Spleen (tissue), 11 donors: ENCODE results near the gene GALNT8. TPM values are rescaled to one million over a fixed set of nuclear protein-coding genes. Genes with fewer than 3 reads are reported as not detected.

Experiments used
- DNase-seq: peaks from one replicate; pipeline ENCODE4 v3.0.0-alpha.2; 2020
- H3K27ac ChIP-seq, 8 donors: fragments of 200-600 bp; sonication (generic) in 7 of 8; 1 replicate in 4 of 8; 2 replicates in 4 of 8; pipeline versions ENCODE4 v1.5.0 to v1.8.0; 2016 to 2021; ENCODE audit warnings: inconsistent platforms in 4 of 8, mild to moderate bottlenecking in 4 of 8, moderate library complexity in 1 of 8
- H3K27me3 ChIP-seq, 7 donors: fragments of 200-600 bp; sonication (generic) in 6 of 7; replicated peaks in 1 of 7; 1 replicate in 4 of 7; 2 replicates in 3 of 7; pipeline versions ENCODE4 v1.5.0 to v1.8.0; 2016 to 2021; ENCODE audit warnings: inconsistent platforms in 3 of 7, mild to moderate bottlenecking in 1 of 7
- H3K36me3 ChIP-seq, 6 donors: fragments of 200-600 bp; sonication (generic) in 5 of 6; 1 replicate in 4 of 6; 2 replicates in 2 of 6; pipeline versions ENCODE4 v1.5.0 to v1.8.0; 2016 to 2021; ENCODE audit warnings: inconsistent platforms in 2 of 6
- H3K4me1 ChIP-seq, 6 donors: fragments of 200-600 bp; sonication (generic) in 5 of 6; 1 replicate in 3 of 6; 2 replicates in 3 of 6; pipeline versions ENCODE4 v1.5.0 to v1.8.0; 2016 to 2021; ENCODE audit warnings: inconsistent platforms in 3 of 6
- H3K4me3 ChIP-seq, 8 donors: fragments of 200-600 bp; sonication (generic) in 7 of 8; 1 replicate in 4 of 8; 2 replicates in 4 of 8; pipeline versions ENCODE4 v1.5.0 to v1.8.0; 2016 to 2021; ENCODE audit warnings: inconsistent platforms in 4 of 8, mild to moderate bottlenecking in 4 of 8, moderate library complexity in 2 of 8
- H3K9me3 ChIP-seq, 8 donors: fragments of 200-600 bp; sonication (generic) in 7 of 8; 1 replicate in 4 of 8; 2 replicates in 4 of 8; pipeline versions ENCODE4 v1.5.0 to v1.8.0; 2016 to 2021; ENCODE audit warnings: inconsistent platforms in 4 of 8
- POLR2A ChIP-seq, 3 donors: fragments of 450-650 bp; IDR thresholded peaks; one replicate each; pipeline ENCODE4 v1.5.1; 2017; ENCODE audit warnings: antibody characterized with exemption in 3 of 3, mild to moderate bottlenecking in 1 of 3
- POLR2AphosphoS5 ChIP-seq, 3 donors: sonication (generic); formaldehyde crosslinking; IDR thresholded peaks; one replicate each; pipeline ENCODE4 v1.5.1; 2017; ENCODE audit warnings: antibody characterized with exemption in 3 of 3
- WGBS, 5 donors: extraction: QIAGEN DNeasy Blood & Tissue Kit in 3 of 5; methylation state at CpG; one replicate each; pipeline versions ENCODE4 v1.1.5 to v1.1.7; 2013 to 2018; 5-methylcytosine and 5-hydroxymethylcytosine counted together
- intact Hi-C: fragments of 100-400 bp; cut with DNase I; formaldehyde crosslinking; loops from one replicate; pipeline ENCODE4 v1.15.0; 2023; ENCODE audit warnings: low total_unique reads
- polyA plus RNA-seq, 3 donors: library from polyadenylated mRNA; stranded (reverse); fragments of 200-250 nt; gene quantifications; one replicate each; pipeline ENCODE4 v1.2.1, GENCODE V29; 2013
- total RNA-seq, 7 donors: library from RNA; depleted of rRNA in 3 of 7; stranded (reverse); fragments of >200 nt in 3 of 7; fragmentation: NEBNext Ultra II Directional in 4 of 7; extraction: Animal tissue kit (Norgen Biotek cat#: 25700) in 4 of 7; gene quantifications; one replicate each; pipeline versions ENCODE4 v1.1.0 to v1.2.1, GENCODE V29; 2016 to 2021
- TF ChIP-seq, protein P1 (sequence below), 11 experiments: fragments of 200-600 bp in 7 of 11; fragments of 450-650 bp in 4 of 11; sonication (generic) in 4 of 11; IDR thresholded peaks in 8 of 11; conservative IDR thresholded peaks in 3 of 11; 1 replicate in 7 of 11; 2 replicates in 4 of 11; pipeline versions ENCODE4 v1.4.0 to v1.8.0; 2016 to 2021; ENCODE audit warnings: antibody characterized with exemption in 11 of 11, inconsistent platforms in 4 of 11, mild to moderate bottlenecking in 1 of 11
- donor health status: healthy with polysubstance abuse.
- donor health status: DM: no; HTN: no; CAD: no; lungs with moderate emphysema.
- donor health status: DM: no; HTN: no; CAD: no.
- donor health status: Bipolar disorder and iron deficiency.
- donor health status: healthy.
- donor health status: DM: no; HTN: no; CAD: no.
- donor health status: DM: yes; HTN: yes; CAD: no.

Gene GALNT8
- total and polyA plus RNA-seq, 10 donors, result 0.59 to 3.7 (median 1.5) TPM

DNA sequence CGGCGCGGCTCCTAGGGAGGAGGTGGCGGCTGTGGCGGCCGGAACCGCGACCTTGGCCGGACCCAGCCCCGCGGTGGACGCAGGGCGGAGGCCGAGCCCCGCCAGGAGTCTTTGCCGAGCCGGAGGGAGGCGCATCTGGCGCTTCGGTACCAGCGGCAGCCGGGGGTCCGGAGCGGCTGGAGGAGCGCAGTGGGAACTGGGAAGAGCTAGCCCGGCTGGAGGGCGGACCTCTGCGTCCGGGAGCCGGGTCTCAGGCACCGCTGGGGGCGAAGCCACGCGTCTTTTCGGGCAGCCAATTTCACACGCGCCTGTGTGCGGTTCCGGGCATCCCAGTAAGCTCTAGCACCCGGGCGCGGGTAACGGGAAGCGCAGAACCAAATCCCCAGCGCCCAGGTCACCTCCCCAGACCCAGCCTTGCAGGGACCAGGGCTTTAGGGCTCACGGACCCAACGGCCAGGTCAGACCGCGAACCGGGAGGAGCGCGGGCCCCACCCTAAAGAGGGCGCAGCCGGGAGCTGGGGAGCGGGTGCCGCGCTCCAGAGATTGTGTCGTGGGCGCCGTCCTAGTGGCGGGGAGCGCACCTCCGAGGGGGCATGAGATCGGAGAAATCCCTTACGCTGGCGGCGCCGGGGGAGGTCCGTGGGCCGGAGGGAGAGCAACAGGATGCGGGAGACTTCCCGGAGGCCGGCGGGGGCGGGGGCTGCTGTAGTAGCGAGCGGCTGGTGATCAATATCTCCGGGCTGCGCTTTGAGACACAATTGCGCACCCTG lies 89.4 kb downstream of the GALNT8 start:
- no peak for DNase-seq
- peaks cover 3 to 74% (median 27%) of the 10 kb centered on the region in 7 donors for H3K27me3 ChIP-seq
- TF ChIP-seq, protein P1, sequence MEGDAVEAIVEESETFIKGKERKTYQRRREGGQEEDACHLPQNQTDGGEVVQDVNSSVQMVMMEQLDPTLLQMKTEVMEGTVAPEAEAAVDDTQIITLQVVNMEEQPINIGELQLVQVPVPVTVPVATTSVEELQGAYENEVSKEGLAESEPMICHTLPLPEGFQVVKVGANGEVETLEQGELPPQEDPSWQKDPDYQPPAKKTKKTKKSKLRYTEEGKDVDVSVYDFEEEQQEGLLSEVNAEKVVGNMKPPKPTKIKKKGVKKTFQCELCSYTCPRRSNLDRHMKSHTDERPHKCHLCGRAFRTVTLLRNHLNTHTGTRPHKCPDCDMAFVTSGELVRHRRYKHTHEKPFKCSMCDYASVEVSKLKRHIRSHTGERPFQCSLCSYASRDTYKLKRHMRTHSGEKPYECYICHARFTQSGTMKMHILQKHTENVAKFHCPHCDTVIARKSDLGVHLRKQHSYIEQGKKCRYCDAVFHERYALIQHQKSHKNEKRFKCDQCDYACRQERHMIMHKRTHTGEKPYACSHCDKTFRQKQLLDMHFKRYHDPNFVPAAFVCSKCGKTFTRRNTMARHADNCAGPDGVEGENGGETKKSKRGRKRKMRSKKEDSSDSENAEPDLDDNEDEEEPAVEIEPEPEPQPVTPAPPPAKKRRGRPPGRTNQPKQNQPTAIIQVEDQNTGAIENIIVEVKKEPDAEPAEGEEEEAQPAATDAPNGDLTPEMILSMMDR (IDR thresholded peaks at IDR 0.05 in 8 of 11, conservative IDR thresholded peaks at IDR 0.05 in 3 of 11), result no peak
- TF ChIP-seq POLR2AphosphoS5 (IDR thresholded peaks at IDR 0.05) (no peak), POLR2A (IDR thresholded peaks at IDR 0.05) (no peak)

DNA sequence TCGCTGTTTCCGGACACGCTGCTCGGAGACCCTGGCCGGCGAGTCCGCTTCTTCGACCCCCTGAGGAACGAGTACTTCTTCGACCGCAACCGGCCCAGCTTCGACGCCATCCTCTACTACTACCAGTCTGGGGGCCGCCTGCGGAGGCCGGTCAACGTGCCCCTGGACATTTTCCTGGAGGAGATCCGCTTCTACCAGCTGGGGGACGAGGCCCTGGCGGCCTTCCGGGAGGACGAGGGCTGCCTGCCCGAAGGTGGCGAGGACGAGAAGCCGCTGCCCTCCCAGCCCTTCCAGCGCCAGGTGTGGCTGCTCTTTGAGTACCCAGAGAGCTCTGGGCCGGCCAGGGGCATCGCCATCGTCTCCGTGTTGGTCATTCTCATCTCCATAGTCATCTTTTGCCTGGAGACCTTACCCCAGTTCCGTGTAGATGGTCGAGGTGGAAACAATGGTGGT lies 90.0 kb downstream of the GALNT8 start:
- peaks cover 3 to 75% (median 27%) of the 10 kb centered on the region in 7 donors for H3K27me3 ChIP-seq
- H3K4me3 ChIP-seq, result peak overlapping the region; percentile 41 to 72 (median 42)
- DNase-seq, result no peak
- H3K27ac ChIP-seq, result peak overlapping the region in 1 of 8 donors; percentile 15
- intact Hi-C loops, result no loop called here
- 32 to 43% (median 34%) methylated on average over 19 to 34 of the region's 34 CpGs for WGBS, 5 donors
- H3K4me1 ChIP-seq, result peaks cover 0 to 41% (median 27%) of the 10 kb centered on the region in 6 donors
- H3K36me3 ChIP-seq, result no peaks in the 10 kb centered on the region
- H3K9me3 ChIP-seq, result no peaks in the 10 kb centered on the region
- TF ChIP-seq, protein P1 (IDR thresholded peaks at IDR 0.05 in 8 of 11, conservative IDR thresholded peaks at IDR 0.05 in 3 of 11), result no peak
- TF ChIP-seq POLR2A (IDR thresholded peaks at IDR 0.05), result no peak
- no peak for TF ChIP-seq POLR2AphosphoS5 (IDR thresholded peaks at IDR 0.05)

More for the DNA sequence above, 89.4 kb downstream of the GALNT8 start:
- Histone ChIP-seq H3K36me3 (no peaks in the 10 kb centered on the region), H3K4me3 (peak overlapping the region; percentile 41 to 72 (median 42)), H3K4me1 (peaks cover 0 to 41% (median 27%) of the 10 kb centered on the region in 6 donors), H3K9me3 (no peaks in the 10 kb centered on the region), H3K27ac (peak overlapping the region in 3 of 8 donors; percentile 1 to 28 (median 15))
- 0 to 3% (median 1%) methylated on average over 31 to 80 of the region's 80 CpGs for WGBS, 5 donors
- intact Hi-C loops, result no loop called here

DNA sequence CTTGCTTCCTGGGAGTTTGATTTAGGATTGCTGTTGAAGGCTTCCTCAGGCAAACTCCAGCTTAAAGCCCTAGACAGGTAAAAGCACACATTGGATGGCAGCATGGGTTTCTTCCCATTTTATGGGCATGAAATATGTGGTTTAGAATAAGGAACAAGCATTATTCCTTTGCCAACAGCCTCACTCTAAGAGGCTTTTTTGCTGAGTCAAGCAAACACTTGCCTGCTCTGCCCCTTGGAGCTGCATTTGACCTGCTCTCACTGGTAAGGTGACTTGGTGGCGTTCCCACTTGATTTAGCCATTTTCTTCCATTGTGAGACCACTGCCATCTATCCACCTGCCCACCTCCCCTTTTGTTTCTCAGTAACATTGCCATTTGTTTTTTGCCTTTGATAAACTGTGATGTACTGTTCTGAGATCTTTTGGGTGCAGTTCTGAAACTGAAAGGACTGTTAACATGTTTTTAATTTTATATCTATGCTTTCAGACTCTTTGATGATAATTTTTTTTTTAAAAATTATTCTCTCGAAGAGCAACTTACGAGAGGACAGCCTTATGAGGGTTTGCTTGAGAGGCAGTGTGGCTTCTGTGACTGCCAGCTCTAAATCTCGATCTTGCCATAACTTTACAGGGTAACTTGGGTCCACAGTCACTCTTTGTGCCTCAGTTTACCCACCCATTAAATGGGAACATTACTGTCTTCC lies 92.6 kb downstream of the GALNT8 start:
- WGBS, 5 donors, result 74 to 91% (median 86%) methylated on average over 4 of the region's 4 CpGs
- Histone ChIP-seq H3K36me3 (no peaks in the 10 kb centered on the region), H3K9me3 (no peaks in the 10 kb centered on the region), H3K4me3 (no peak overlapping the region), H3K4me1 (peaks cover 0 to 47% (median 26%) of the 10 kb centered on the region in 6 donors), H3K27me3 (peaks cover 3 to 68% (median 27%) of the 10 kb centered on the region in 7 donors), H3K27ac (no peak overlapping the region)
- DNase-seq, result no peak
- TF ChIP-seq, protein P1 (IDR thresholded peaks at IDR 0.05 in 8 of 11, conservative IDR thresholded peaks at IDR 0.05 in 3 of 11), result no peak
- intact Hi-C loops, result no loop called here

DNA sequence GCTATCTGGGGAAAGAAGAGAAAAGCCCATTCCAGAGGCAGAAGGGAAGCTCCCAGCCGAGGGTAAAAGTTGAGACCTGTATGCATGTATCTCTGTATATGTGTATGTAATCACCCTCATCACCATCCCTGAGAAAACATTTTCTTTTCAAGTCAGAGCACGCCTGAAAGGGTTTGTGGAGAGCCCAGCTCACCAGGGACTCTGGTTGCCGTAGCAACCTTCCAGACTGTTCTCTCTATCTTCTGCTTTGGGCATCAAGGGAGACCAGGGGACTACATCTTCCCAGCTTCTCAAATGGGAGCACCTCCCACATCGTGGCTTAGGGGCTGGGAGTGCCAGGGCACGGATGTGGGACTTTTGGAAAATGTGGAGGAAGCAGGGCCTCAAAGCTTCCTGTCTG lies 93.5 kb downstream of the GALNT8 start:
- no peaks in the 10 kb centered on the region for H3K9me3 ChIP-seq
- no peak overlapping the region for H3K4me3 ChIP-seq
- H3K27ac ChIP-seq, result no peak overlapping the region
- H3K4me1 ChIP-seq, result peaks cover 0 to 47% (median 18%) of the 10 kb centered on the region in 6 donors
- TF ChIP-seq, protein P1 (IDR thresholded peaks at IDR 0.05 in 8 of 11, conservative IDR thresholded peaks at IDR 0.05 in 3 of 11), result no peak
- no peak for TF ChIP-seq POLR2A (IDR thresholded peaks at IDR 0.05)
- no peak for TF ChIP-seq POLR2AphosphoS5 (IDR thresholded peaks at IDR 0.05)
- 76 to 81% (median 78%) methylated on average over 5 of the region's 5 CpGs for WGBS, 5 donors
- no peaks in the 10 kb centered on the region for H3K36me3 ChIP-seq
- intact Hi-C loops, result no loop called here
- no peak for DNase-seq
- H3K27me3 ChIP-seq, result peaks cover 3 to 58% (median 27%) of the 10 kb centered on the region in 7 donors
